Heart left ventricle (tissue), 16 donors: Measurements from ENCODE around the gene FBXW5. TPM values are rescaled to one million over a fixed set of nuclear protein-coding genes. Genes with fewer than 3 reads are reported as not detected.

Source experiments
- ATAC-seq, 4 donors: fragments of 200-7000 bp; cut with Tn5 transposase; one replicate each; pipeline ENCODE4 v1.9.1; 2020 to 2022; ENCODE audit warnings: moderate library complexity in 4 of 4, mild to moderate bottlenecking in 3 of 4, moderate number of reproducible peaks in 1 of 4
- DNase-seq, 5 donors: peaks; one replicate each; pipeline ENCODE4 v3.0.0-alpha.2; 2020
- H3K27ac ChIP-seq, 12 donors: fragments of 200-600 bp; sonication (generic) in 4 of 12; one replicate each; pipeline versions ENCODE4 v1.5.0 to v1.8.0; 2016 to 2022; ENCODE audit warnings: mild to moderate bottlenecking in 2 of 12
- H3K27me3 ChIP-seq, 9 donors: fragments of 200-600 bp; sonication (generic) in 2 of 9; one replicate each; pipeline versions ENCODE4 v1.5.1 to v1.8.0; 2016 to 2022; ENCODE audit warnings: mild to moderate bottlenecking in 3 of 9
- H3K36me3 ChIP-seq, 9 donors: fragments of 200-600 bp; sonication (generic) in 2 of 9; one replicate each; pipeline versions ENCODE4 v1.5.0 to v1.8.0; 2018 to 2022; ENCODE audit warnings: mild to moderate bottlenecking in 2 of 9
- H3K4me1 ChIP-seq, 12 donors: fragments of 200-600 bp; sonication (generic) in 4 of 12; one replicate each; pipeline versions ENCODE4 v1.5.0 to v1.8.0; 2016 to 2022; ENCODE audit warnings: mild to moderate bottlenecking in 3 of 12
- H3K4me3 ChIP-seq, 12 donors: fragments of 200-600 bp; sonication (generic) in 4 of 12; one replicate each; pipeline versions ENCODE4 v1.5.0 to v1.8.0; 2017 to 2022; ENCODE audit warnings: mild to moderate bottlenecking in 9 of 12, moderate library complexity in 4 of 12
- H3K9me3 ChIP-seq, 12 donors: fragments of 200-600 bp; sonication (generic) in 4 of 12; one replicate each; pipeline versions ENCODE4 v1.5.0 to v1.8.0; 2016 to 2022; ENCODE audit warnings: mild to moderate bottlenecking in 1 of 12
- POLR2A ChIP-seq, 2 donors: fragments of 450-650 bp; IDR thresholded peaks; one replicate each; pipeline ENCODE4 v1.6.1; 2017; ENCODE audit warnings: antibody characterized with exemption in 2 of 2, mild to moderate bottlenecking in 2 of 2, moderate library complexity in 2 of 2
- WGBS, 4 donors: extraction: QIAGEN DNeasy Blood & Tissue Kit in 2 of 4; methylation state at CpG; one replicate each; pipeline versions ENCODE4 v1.1.5 to v1.1.7; 2013 to 2018; 5-methylcytosine and 5-hydroxymethylcytosine counted together
- intact Hi-C, 10 donors: fragments of 100-400 bp; cut with DNase I; formaldehyde crosslinking; loops; one replicate each; pipeline versions ENCODE4 v1.11.1 to v1.14.2; 2022
- polyA plus RNA-seq, 2 donors: library from polyadenylated mRNA; stranded (reverse); fragments of 200-250 nt; gene quantifications; one replicate each; pipeline ENCODE4 v1.2.3, GENCODE V29; 2013
- total RNA-seq, 9 donors: library from RNA; depleted of rRNA in 2 of 9; stranded (reverse); fragments of >200 nt in 2 of 9; fragmentation: NEBNext Ultra II Directional in 3 of 9; extraction: Animal tissue kit (Norgen Biotek cat#: 25700) in 3 of 9; gene quantifications; one replicate each; pipeline versions ENCODE4 v1.1.0 to v1.2.4, GENCODE V29; 2016 to 2023
- TF ChIP-seq, protein P1 (sequence below), 12 donors: fragments of 200-600 bp; sonication (generic) in 4 of 12; IDR thresholded peaks; one replicate each; pipeline versions ENCODE4 v1.5.0 to v1.8.0; 2018 to 2022; ENCODE audit warnings: antibody characterized with exemption in 12 of 12, mild to moderate bottlenecking in 5 of 12
- donor health status: ischemic (EF 13 %, LVEDD 7.1; RV severe dilation, severe dysfunction).
- donor health status: healthy with polysubstance abuse.
- donor health status: DM: no; HTN: yes; CAD: no.
- donor health status: DM: no; HTN: no; CAD: no.
- donor health status: ischemic (EF 25% LVEDD 6.9; RV normal size, moderate dysfunction).
- donor health status: ischemic (EF 25% LVEDD 5.7; RV mildly dilated, moderate dysfunction).
- donor health status: healthy.
- donor health status: DM: yes; HTN: yes; CAD: no.
- donor health status: ischemic (EF 35%, LVEDD 5.7; RV mildly dilated, moderate dysfunction).
- donor health status: nonischemic (EF 11% LVEDD 7.7; RV severe dilation, severe dysfunction).
- donor health status: DM: yes; HTN: yes; CAD: no.
- donor health status: PGD.
- donor health status: ischemic (EF 29% LVEDD 5.4; RV normal size, mild dysfunction).
- donor health status: nonischemic (EF 23%, LVEDD 6.1; RV moderate dilation, normal function).

Gene FBXW5
- total and polyA plus RNA-seq, 11 donors = 110 to 388 (median 148) TPM

DNA sequence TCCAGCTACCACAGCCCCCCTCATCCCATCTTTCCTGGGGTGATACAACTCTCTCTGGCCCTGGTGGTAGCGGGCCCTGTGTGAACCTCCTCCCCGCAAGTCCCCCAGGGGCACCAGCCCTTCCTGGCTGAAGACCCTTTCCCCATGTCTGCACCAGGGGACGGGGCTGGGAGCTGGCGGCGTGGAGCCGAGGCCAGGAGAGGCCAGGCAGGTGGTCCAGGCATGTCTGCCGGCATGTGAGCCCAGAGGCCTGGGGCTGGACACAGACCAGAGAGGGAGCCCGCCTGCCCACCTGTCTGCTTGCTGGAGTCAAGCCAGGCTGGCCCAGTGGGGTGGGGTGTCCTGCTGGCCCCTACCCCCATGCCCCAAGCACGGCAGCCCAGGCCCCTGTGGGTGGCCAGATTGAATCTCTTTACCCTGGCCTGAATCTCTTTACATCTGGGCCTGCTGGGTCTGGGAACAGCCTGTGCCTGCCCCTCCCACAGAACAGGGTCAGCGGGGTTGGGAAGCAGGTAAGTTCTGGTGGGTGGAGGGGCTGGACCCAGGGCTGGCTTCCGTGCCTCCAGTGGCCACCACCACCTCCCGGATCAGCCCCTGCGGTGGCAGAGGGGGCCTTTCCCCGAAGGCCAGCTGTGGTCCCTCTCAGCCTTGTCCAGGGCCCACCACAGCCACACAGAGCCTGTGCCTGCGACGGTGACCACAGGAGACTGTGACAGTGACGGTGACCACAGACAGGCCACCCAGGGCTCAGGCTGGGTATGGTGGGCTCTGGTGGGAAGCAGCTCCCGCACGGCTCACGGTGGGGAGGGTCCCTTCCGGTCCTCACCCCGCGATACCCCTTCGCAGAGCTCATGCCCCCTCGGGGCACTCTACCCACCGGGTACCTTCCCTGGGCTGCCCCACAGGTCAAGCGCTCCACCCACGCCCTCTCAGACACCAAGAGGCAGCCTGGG lies 14.6 kb upstream of the FBXW5 start:
- peak in 1 of 5 donors; percentile 15 for DNase-seq
- H3K9me3 ChIP-seq = no peaks in the 10 kb centered on the region
- H3K36me3 ChIP-seq = no peaks in the 10 kb centered on the region
- peaks cover 0 to 29% (median 14%) of the 10 kb centered on the region in 12 donors for H3K4me1 ChIP-seq
- no peak for TF ChIP-seq POLR2A (IDR thresholded peaks at IDR 0.05)
- TF ChIP-seq, protein P1, sequence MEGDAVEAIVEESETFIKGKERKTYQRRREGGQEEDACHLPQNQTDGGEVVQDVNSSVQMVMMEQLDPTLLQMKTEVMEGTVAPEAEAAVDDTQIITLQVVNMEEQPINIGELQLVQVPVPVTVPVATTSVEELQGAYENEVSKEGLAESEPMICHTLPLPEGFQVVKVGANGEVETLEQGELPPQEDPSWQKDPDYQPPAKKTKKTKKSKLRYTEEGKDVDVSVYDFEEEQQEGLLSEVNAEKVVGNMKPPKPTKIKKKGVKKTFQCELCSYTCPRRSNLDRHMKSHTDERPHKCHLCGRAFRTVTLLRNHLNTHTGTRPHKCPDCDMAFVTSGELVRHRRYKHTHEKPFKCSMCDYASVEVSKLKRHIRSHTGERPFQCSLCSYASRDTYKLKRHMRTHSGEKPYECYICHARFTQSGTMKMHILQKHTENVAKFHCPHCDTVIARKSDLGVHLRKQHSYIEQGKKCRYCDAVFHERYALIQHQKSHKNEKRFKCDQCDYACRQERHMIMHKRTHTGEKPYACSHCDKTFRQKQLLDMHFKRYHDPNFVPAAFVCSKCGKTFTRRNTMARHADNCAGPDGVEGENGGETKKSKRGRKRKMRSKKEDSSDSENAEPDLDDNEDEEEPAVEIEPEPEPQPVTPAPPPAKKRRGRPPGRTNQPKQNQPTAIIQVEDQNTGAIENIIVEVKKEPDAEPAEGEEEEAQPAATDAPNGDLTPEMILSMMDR (IDR thresholded peaks at IDR 0.05) = no peak
- H3K27me3 ChIP-seq = no peaks in the 10 kb centered on the region
- intact Hi-C loops = no loop called here
- ATAC-seq = no peak
- whole genome bisulfite sequencing, 4 donors = 89 to 94% (median 90%) methylated on average over 17 to 28 of the region's 28 CpGs
- peak overlapping the region in 1 of 12 donors; percentile 60 for H3K27ac ChIP-seq
- no peak overlapping the region for H3K4me3 ChIP-seq

DNA sequence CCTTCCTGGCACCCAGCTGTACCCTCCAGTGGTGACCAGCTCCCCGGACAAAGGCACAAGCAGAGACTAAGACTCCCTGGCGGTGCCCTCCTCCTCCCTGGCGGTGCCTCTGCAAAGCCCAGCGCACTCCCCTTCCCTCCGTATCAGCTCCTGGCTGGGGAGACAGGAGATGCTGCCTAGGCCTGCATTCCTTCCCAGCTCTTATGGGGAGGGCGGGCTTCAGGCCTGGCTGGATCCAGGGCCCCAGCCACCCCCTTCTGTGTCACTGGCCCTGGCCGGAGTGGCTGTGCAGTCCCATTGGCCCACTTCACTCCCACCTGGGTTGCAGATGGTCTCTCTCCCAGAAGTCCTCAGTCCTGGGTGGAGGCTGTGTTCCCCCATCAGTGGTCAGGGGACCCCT lies 13.9 kb upstream of the FBXW5 start:
- Histone ChIP-seq H3K27ac (no peak overlapping the region), H3K9me3 (no peaks in the 10 kb centered on the region), H3K4me3 (no peak overlapping the region), H3K36me3 (no peaks in the 10 kb centered on the region), H3K27me3 (no peaks in the 10 kb centered on the region), H3K4me1 (peaks cover 0 to 23% (median 12%) of the 10 kb centered on the region in 12 donors)
- TF ChIP-seq, protein P1 (IDR thresholded peaks at IDR 0.05) = no peak
- TF ChIP-seq POLR2A (IDR thresholded peaks at IDR 0.05) = no peak
- no peak for DNase-seq
- intact Hi-C loops = no loop called here
- no peak for ATAC-seq
- 93 to 100% (median 95%) methylated on average over 1 to 7 of the region's 7 CpGs; no CpG with 5 or more reads in 1 of the 4 donors for WGBS, 4 donors

DNA sequence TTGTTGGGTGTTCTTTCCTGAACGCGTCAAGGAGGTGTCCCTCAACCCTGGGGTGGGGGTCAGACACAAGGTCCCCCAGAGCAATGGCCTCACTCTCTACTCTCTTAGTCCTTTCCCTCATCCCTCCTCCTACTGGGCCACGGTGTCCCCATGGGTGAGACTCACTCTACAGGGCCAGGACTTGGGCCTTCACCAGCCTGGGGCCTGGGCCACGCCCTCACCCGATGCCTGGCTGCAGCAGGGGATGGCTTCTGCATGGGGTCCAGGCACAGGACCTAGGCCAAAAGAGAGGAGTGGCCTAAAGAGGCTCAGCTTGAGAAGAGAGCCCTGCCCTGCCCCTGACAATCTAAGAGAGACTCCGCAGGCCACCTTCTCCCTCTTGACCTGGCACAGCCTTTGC lies 13.4 kb upstream of the FBXW5 start:
- DNase-seq = peak in 1 of 5 donors; percentile 25
- TF ChIP-seq, protein P1 (IDR thresholded peaks at IDR 0.05) = no peak
- TF ChIP-seq POLR2A (IDR thresholded peaks at IDR 0.05) = no peak
- intact Hi-C loops = no loop called here
- Histone ChIP-seq H3K4me1 (peaks cover 0 to 17% (median 12%) of the 10 kb centered on the region in 12 donors), H3K4me3 (no peak overlapping the region), H3K27ac (no peak overlapping the region), H3K27me3 (no peaks in the 10 kb centered on the region), H3K36me3 (no peaks in the 10 kb centered on the region), H3K9me3 (no peaks in the 10 kb centered on the region)
- no peak for ATAC-seq
- WGBS, 4 donors = 85 to 94% (median 92%) methylated on average over 5 to 6 of the region's 6 CpGs

DNA sequence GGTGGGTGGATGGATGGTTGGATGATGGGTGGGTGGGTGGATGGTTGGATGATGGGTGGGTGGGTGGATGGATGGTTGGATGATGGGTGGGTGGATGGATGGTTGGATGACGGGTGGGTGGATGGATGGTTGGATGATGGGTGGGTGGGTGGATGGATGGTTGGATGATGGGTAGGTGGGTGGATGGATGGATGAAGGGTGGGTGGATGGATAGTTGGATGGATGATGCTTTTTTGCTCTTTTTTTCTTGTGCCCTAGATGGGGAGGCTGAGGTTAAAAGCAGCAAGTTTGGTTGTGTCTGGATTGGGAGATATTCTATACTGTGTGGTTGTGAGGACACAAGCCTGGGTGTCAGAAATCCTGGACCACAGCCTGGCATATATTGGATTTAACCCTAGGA lies 12.9 kb upstream of the FBXW5 start:
- Histone ChIP-seq H3K27ac (no peak overlapping the region), H3K4me3 (no peak overlapping the region), H3K4me1 (peaks cover 0 to 18% (median 12%) of the 10 kb centered on the region in 12 donors), H3K36me3 (no peaks in the 10 kb centered on the region), H3K9me3 (no peaks in the 10 kb centered on the region), H3K27me3 (no peaks in the 10 kb centered on the region)
- TF ChIP-seq POLR2A (IDR thresholded peaks at IDR 0.05) = no peak
- TF ChIP-seq, protein P1 (IDR thresholded peaks at IDR 0.05) = no peak
- DNase-seq = no peak
- WGBS, 4 donors = 87 to 98% (median 93%) methylated on average over 1 of the region's 1 CpG
- intact Hi-C loops = no loop called here
- ATAC-seq = no peak
